Stomach (tissue), 4 donors: ENCODE results near the gene MYBPC3.

Source experiments
- EP300 ChIP-seq: sonication (generic); formaldehyde crosslinking; IDR thresholded peaks from one replicate; pipeline ENCODE4 v1.6.1; 2017; ENCODE audit warnings: antibody characterized with exemption
- POLR2A ChIP-seq, 4 donors: fragments of 450-650 bp; IDR thresholded peaks; one replicate each; pipeline ENCODE4 v1.6.1; 2016; ENCODE audit warnings: antibody characterized with exemption in 4 of 4, control low read depth in 2 of 4, mild to moderate bottlenecking in 1 of 4, moderate library complexity in 1 of 4
- POLR2AphosphoS5 ChIP-seq, 3 donors: sonication (generic); formaldehyde crosslinking; IDR thresholded peaks; one replicate each; pipeline ENCODE4 v1.6.1; 2016; ENCODE audit warnings: antibody characterized with exemption in 3 of 3
- TF ChIP-seq, protein P1 (sequence below), 7 experiments: fragments of 450-650 bp in 4 of 7; fragments of 200-600 bp in 3 of 7; sonication (generic) in 3 of 7; IDR thresholded peaks; one replicate each; pipeline ENCODE4 v1.5.1; 2016 to 2019; ENCODE audit warnings: antibody characterized with exemption in 7 of 7, control low read depth in 2 of 7, mild to moderate bottlenecking in 1 of 7

DNA sequence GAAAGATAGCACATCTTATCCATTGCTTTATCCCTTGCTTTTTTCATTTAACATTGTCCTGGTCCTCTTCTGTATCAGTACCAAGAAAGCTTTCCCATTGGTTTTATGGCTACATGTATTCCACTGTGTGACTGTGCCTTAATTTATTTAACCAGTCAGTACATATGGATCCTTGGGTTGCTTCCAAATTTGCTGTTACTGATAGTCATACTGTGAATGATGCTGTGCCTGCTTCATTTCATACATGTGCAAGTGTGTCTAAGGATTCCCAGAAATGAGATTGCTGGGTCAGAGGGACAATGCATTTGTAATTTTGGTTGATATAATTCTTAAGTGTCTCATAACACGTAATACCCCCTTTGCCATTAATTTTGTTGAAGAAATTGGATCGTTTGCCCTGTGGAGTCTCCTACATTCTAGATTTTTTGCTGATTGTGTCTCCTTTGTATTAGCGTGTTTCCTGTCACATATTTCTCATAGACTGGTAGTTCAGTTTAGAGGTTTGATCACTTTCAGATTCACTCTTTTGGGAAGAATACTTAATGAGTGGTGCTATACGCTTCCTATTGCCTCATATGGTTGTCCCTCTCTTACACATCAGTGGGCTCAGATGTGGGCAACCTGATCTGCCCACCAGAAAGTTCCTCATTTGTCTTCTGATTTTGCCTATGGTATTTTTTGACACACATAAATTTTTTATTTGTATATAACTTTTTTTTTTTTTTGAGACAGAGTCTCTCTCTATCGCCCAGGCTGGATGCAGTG, 35.3 kb downstream of the MYBPC3 start:
- TF ChIP-seq, protein P1, sequence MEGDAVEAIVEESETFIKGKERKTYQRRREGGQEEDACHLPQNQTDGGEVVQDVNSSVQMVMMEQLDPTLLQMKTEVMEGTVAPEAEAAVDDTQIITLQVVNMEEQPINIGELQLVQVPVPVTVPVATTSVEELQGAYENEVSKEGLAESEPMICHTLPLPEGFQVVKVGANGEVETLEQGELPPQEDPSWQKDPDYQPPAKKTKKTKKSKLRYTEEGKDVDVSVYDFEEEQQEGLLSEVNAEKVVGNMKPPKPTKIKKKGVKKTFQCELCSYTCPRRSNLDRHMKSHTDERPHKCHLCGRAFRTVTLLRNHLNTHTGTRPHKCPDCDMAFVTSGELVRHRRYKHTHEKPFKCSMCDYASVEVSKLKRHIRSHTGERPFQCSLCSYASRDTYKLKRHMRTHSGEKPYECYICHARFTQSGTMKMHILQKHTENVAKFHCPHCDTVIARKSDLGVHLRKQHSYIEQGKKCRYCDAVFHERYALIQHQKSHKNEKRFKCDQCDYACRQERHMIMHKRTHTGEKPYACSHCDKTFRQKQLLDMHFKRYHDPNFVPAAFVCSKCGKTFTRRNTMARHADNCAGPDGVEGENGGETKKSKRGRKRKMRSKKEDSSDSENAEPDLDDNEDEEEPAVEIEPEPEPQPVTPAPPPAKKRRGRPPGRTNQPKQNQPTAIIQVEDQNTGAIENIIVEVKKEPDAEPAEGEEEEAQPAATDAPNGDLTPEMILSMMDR (IDR thresholded peaks at IDR 0.05): no peak
- TF ChIP-seq POLR2A (IDR thresholded peaks at IDR 0.05) (no peak), POLR2AphosphoS5 (IDR thresholded peaks at IDR 0.05) (no peak), EP300 (no peak)
